Pancreas (tissue), 10 donors: ENCODE measurements around the gene LOC128125822.

ENCODE experiments used
- ATAC-seq, 4 donors: fragments of 200-7000 bp; cut with Tn5 transposase; one replicate each; pipeline versions ENCODE4 v1.8.0 to v1.9.1; 2020; ENCODE audit warnings: mild to moderate bottlenecking in 4 of 4, moderate library complexity in 4 of 4
- DNase-seq, 6 donors: peaks; one replicate each; pipeline ENCODE4 v3.0.0-alpha.2; 2020
- FAIRE-seq: peaks from 2 replicates; lab custom pipeline; 2012; peaks lifted over from hg19 to GRCh38; lab: Jason Lieb, UNC
- H3K27ac ChIP-seq, 4 donors: fragments of 200-600 bp; sonication (generic); 1 replicate in 3 of 4; 2 replicates in 1 of 4; pipeline versions ENCODE4 v1.5.0 to v1.8.0; 2020
- H3K27me3 ChIP-seq, 4 donors: fragments of 200-600 bp; one replicate each; pipeline ENCODE4 v1.8.0; 2021
- H3K36me3 ChIP-seq, 3 donors: fragments of 200-600 bp; sonication (generic) in 1 of 3; one replicate each; pipeline versions ENCODE4 v1.5.0 to v1.8.0; 2020 to 2021
- H3K4me1 ChIP-seq, 3 donors: fragments of 200-600 bp; one replicate each; pipeline ENCODE4 v1.8.0; 2021
- H3K4me3 ChIP-seq, 4 donors: fragments of 200-600 bp; sonication (generic) in 2 of 4; one replicate each; pipeline versions ENCODE4 v1.5.0 to v1.8.0; 2020 to 2021
- H3K9me3 ChIP-seq, 4 donors: fragments of 200-600 bp; one replicate each; pipeline ENCODE4 v1.8.0; 2021
- WGBS, 2 donors: extraction: QIAGEN DNeasy Blood & Tissue Kit; methylation state at CpG; one replicate each; pipeline ENCODE4 v1.1.7; 2013; 5-methylcytosine and 5-hydroxymethylcytosine counted together
- intact Hi-C, 3 donors: fragments of 100-400 bp; cut with DNase I; formaldehyde crosslinking; loops; one replicate each; pipeline versions ENCODE4 v1.11.1 to v1.14.2; 2022
- TF ChIP-seq, protein P1 (sequence below), 4 donors: fragments of 200-600 bp; sonication (generic) in 3 of 4; IDR thresholded peaks; one replicate each; pipeline versions ENCODE4 v1.5.0 to v1.8.0; 2021; ENCODE audit warnings: antibody characterized with exemption in 4 of 4
- donor health status: healthy with polysubstance abuse.
- donor health status: DM: no; HTN: no; CAD: no; lungs with moderate emphysema.
- donor health status: DM: no; HTN: no; CAD: no.
- donor health status: control.
- donor health status: control.
- donor health status: Bipolar disorder and iron deficiency.
- donor health status: DM: yes; HTN: yes; CAD: no.
- donor health status: DM: no; HTN: no; CAD: no.
- donor health status: DM: no; HTN: no; CAD: no.
- donor health status: DM: yes; HTN: yes; CAD: no.

Gene LOC128125822

GRCh38 chr6:63599243-63599642, 27.0 kb downstream of the LOC128125822 start:
- ATAC-seq (no peak), DNase-seq (no peak), FAIRE-seq (no peak)
- TF ChIP-seq, protein P1, sequence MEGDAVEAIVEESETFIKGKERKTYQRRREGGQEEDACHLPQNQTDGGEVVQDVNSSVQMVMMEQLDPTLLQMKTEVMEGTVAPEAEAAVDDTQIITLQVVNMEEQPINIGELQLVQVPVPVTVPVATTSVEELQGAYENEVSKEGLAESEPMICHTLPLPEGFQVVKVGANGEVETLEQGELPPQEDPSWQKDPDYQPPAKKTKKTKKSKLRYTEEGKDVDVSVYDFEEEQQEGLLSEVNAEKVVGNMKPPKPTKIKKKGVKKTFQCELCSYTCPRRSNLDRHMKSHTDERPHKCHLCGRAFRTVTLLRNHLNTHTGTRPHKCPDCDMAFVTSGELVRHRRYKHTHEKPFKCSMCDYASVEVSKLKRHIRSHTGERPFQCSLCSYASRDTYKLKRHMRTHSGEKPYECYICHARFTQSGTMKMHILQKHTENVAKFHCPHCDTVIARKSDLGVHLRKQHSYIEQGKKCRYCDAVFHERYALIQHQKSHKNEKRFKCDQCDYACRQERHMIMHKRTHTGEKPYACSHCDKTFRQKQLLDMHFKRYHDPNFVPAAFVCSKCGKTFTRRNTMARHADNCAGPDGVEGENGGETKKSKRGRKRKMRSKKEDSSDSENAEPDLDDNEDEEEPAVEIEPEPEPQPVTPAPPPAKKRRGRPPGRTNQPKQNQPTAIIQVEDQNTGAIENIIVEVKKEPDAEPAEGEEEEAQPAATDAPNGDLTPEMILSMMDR (IDR thresholded peaks at IDR 0.05), result no peak
- Histone ChIP-seq H3K27ac (no peak overlapping the region), H3K4me1 (no peaks in the 10 kb centered on the region), H3K27me3 (no peaks in the 10 kb centered on the region), H3K9me3 (no peaks in the 10 kb centered on the region), H3K36me3 (no peaks in the 10 kb centered on the region), H3K4me3 (no peak overlapping the region)
- WGBS, 2 donors, result 87 to 89% methylated on average over 7 of the region's 7 CpGs
- intact Hi-C loops, result loop anchor here in 2 of 3 donors (10.0 kb wide), 1 partner anchor 166 kb away; no protein-coding TSS in a partner anchor

- Histone ChIP-seq H3K27me3 (no peaks in the 10 kb centered on the region), H3K27ac (no peak overlapping the region), H3K4me3 (no peak overlapping the region), H3K9me3 (no peaks in the 10 kb centered on the region), H3K4me1 (no peaks in the 10 kb centered on the region), H3K36me3 (no peaks in the 10 kb centered on the region)
- ATAC-seq, result no peak
- WGBS, 2 donors, result 77 to 82% methylated on average over 6 of the region's 6 CpGs
- no peak for DNase-seq
- intact Hi-C loops, result no loop called here
- FAIRE-seq, result no peak
- TF ChIP-seq, protein P1 (IDR thresholded peaks at IDR 0.05), result no peak
These were observed 27.9 kb downstream of the LOC128125822 start for GRCh38 chr6:63600136-63600535.

DNA sequence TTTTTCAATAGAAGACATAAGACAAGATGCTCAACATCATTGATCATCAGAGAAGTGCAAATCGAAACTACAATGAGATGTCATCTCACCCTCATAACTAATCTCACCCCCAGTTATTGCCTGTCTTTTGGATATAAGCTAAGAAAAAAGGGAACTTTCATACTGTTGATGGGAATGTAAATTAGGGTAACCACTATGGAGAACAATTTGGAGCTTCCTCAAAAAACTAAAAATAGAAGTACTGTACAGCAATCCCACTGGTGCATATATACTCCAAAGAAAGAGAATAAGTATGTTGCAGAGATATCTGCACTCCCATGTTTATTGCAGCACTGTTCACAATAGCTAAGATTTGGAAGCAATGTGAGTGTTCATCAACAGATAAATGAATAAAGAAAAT, 37.0 kb downstream of the LOC128125822 start:
- no peaks in the 10 kb centered on the region for H3K27me3 ChIP-seq
- intact Hi-C loops, result no loop called here
- FAIRE-seq (no peak), DNase-seq (no peak), ATAC-seq (no peak)
- H3K36me3 ChIP-seq, result no peaks in the 10 kb centered on the region
- WGBS, 2 donors, result 73 to 81% methylated on average over 1 of the region's 1 CpG
- no peaks in the 10 kb centered on the region for H3K9me3 ChIP-seq
- TF ChIP-seq, protein P1 (IDR thresholded peaks at IDR 0.05), result no peak
- H3K27ac ChIP-seq, result no peak overlapping the region
- H3K4me3 ChIP-seq, result no peak overlapping the region
- no peaks in the 10 kb centered on the region for H3K4me1 ChIP-seq

- 24 to 55% methylated on average over 1 of the region's 1 CpG for WGBS, 2 donors
- ATAC-seq (no peak), FAIRE-seq (no peak), DNase-seq (no peak)
- intact Hi-C loops, result no loop called here
- Histone ChIP-seq H3K27ac (no peak overlapping the region), H3K9me3 (no peaks in the 10 kb centered on the region), H3K4me1 (no peaks in the 10 kb centered on the region), H3K4me3 (no peak overlapping the region), H3K36me3 (no peaks in the 10 kb centered on the region), H3K27me3 (no peaks in the 10 kb centered on the region)
- TF ChIP-seq, protein P1 (IDR thresholded peaks at IDR 0.05), result no peak
These were observed 38.7 kb downstream of the LOC128125822 start for GRCh38 chr6:63610944-63611343.

DNA sequence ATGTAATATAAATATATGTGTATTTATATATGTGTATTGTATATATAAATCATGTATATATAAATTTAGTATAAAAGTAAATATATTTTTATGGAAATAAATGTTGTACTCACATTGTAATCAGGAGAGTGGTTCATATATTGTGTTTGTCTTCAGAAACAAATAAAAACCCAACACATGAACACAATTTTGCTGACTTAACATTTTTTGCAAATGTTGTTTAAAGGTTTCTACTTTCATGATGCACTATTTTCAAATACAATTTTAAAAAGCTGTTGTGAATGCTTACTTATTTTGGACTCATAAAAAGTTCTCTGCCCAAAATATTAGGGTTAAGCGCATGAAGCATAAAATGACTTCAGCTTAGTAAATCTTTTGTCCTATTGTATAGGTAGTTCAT, 39.3 kb downstream of the LOC128125822 start:
- Histone ChIP-seq H3K27me3 (no peaks in the 10 kb centered on the region), H3K4me1 (no peaks in the 10 kb centered on the region), H3K27ac (no peak overlapping the region), H3K9me3 (no peaks in the 10 kb centered on the region), H3K36me3 (no peaks in the 10 kb centered on the region), H3K4me3 (no peak overlapping the region)
- ATAC-seq (no peak), DNase-seq (no peak), FAIRE-seq (no peak)
- intact Hi-C loops, result no loop called here
- TF ChIP-seq, protein P1 (IDR thresholded peaks at IDR 0.05), result no peak
- WGBS, 2 donors, result 97 to 98% methylated on average over 1 of the region's 1 CpG
